Transverse colon (tissue), 4 donors: ENCODE results near the gene DRGX. TPM values are rescaled to one million over a fixed set of nuclear protein-coding genes. Genes with fewer than 3 reads are reported as not detected.

ENCODE experiments used
- DNase-seq: peaks from one replicate; pipeline ENCODE4 v3.0.0-alpha.2; 2019
- H3K27ac ChIP-seq, 4 donors: fragments of 200-600 bp; sonication (generic); 2 replicates each; pipeline ENCODE4 v1.5.1; 2016 to 2018; ENCODE audit warnings: inconsistent platforms in 4 of 4
- H3K27me3 ChIP-seq: fragments of 200-600 bp; sonication (generic); 2 replicates; pipeline ENCODE4 v1.5.1; 2017; ENCODE audit warnings: inconsistent platforms
- H3K36me3 ChIP-seq, 4 donors: fragments of 200-600 bp; sonication (generic); 2 replicates each; pipeline ENCODE4 v1.5.1; 2017 to 2019; ENCODE audit warnings: inconsistent platforms in 4 of 4
- H3K4me1 ChIP-seq, 4 donors: fragments of 200-600 bp; sonication (generic); 2 replicates each; pipeline ENCODE4 v1.5.1; 2017 to 2020; ENCODE audit warnings: inconsistent platforms in 4 of 4
- H3K4me3 ChIP-seq, 4 donors: fragments of 200-600 bp; sonication (generic); 1 replicate in 1 of 4; 2 replicates in 3 of 4; pipeline versions ENCODE4 v1.5.1 to v1.6.1; 2017 to 2019; ENCODE audit warnings: inconsistent platforms in 4 of 4
- H3K9me3 ChIP-seq, 2 donors: fragments of 200-600 bp; sonication (generic); 2 replicates each; pipeline ENCODE4 v1.5.1; 2017 to 2019; ENCODE audit warnings: inconsistent platforms in 2 of 2
- EP300 ChIP-seq: sonication (generic); formaldehyde crosslinking; IDR thresholded peaks from one replicate; pipeline ENCODE4 v1.6.1; 2017; ENCODE audit warnings: antibody characterized with exemption, low read depth
- POLR2A ChIP-seq: fragments of 450-650 bp; IDR thresholded peaks from one replicate; pipeline ENCODE4 v1.6.1; 2016; ENCODE audit warnings: antibody characterized with exemption, mild to moderate bottlenecking, moderate library complexity
- POLR2AphosphoS5 ChIP-seq, 3 donors: sonication (generic); formaldehyde crosslinking; IDR thresholded peaks; one replicate each; pipeline ENCODE4 v1.6.1; 2016; ENCODE audit warnings: antibody characterized with exemption in 3 of 3
- WGBS, 2 donors: methylation state at CpG; one replicate each; pipeline ENCODE4 v1.1.5; 2018; ENCODE audit warnings: low coverage in 1 of 2; 5-methylcytosine and 5-hydroxymethylcytosine counted together
- in situ Hi-C, 4 donors: fragments of 200-750 bp; cut with MboI; loops; one replicate each; pipeline versions ENCODE4 v1.15.0 to v1.15.1; 2017; ENCODE audit warnings: low sequenced_read_pairs in 3 of 4, low pct_ligation_motif_present in 1 of 4, low pct_unique_long_range_greater_than_20kb in 1 of 4
- intact Hi-C: fragments of 100-400 bp; cut with DNase I; formaldehyde crosslinking; loops from one replicate; pipeline ENCODE4 v1.15.1; 2023; ENCODE audit warnings: low total_unique reads
- total RNA-seq, 4 donors: library from RNA; depleted of rRNA; stranded (reverse); fragments of >200 nt; gene quantifications; one replicate each; pipeline ENCODE4 v1.1.0, GENCODE V29; 2016
- TF ChIP-seq, protein P1 (sequence below), 5 experiments: fragments of 200-600 bp in 3 of 5; fragments of 450-650 bp in 2 of 5; sonication (generic) in 3 of 5; IDR thresholded peaks; 1 replicate in 2 of 5; 2 replicates in 3 of 5; pipeline ENCODE4 v1.5.1; 2016 to 2017; ENCODE audit warnings: antibody characterized with exemption in 5 of 5, inconsistent platforms in 3 of 5, mild to moderate bottlenecking in 2 of 5, moderate library complexity in 1 of 5

Gene DRGX
- total RNA-seq, 4 donors from 2014 or later: 0.32 to 0.37 TPM; not detected in 2

DNA sequence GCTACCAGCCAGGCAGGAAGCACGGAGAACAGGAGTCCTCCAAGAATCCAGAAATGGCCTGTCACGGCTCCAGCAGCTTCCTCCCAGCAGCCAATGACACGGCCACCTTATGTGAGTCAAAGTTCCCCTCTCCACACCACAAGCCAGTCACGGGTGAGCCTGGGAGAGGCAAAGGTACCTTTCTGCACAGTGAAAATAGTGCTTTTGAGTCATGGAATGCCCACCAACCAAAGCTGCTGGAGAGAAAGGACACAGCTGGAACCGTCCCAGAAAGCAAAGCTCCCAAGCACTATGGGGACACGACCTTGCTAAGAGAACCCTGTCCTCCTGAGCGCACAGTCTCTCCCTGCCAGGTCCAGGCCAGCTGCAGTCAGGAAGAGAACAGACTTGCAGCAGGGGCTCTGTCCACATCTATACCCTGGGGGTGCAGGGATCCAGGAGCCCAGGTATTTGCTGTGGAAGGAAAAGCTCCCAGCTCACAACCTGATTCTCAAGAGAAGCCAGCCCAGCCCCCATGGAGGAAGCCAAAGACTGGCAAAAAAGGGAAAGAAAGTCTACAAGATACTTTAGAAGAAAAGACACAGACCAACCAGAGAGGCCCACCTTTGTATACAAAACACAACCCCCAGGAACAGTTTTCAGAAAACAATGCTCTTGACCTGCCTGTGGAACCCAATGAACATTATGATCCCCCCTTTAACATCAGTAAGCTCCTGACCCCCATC is 72.6 kb downstream of the DRGX start:
- TF ChIP-seq POLR2AphosphoS5 (IDR thresholded peaks at IDR 0.05): no peak
- no peak for TF ChIP-seq EP300
- TF ChIP-seq, protein P1, sequence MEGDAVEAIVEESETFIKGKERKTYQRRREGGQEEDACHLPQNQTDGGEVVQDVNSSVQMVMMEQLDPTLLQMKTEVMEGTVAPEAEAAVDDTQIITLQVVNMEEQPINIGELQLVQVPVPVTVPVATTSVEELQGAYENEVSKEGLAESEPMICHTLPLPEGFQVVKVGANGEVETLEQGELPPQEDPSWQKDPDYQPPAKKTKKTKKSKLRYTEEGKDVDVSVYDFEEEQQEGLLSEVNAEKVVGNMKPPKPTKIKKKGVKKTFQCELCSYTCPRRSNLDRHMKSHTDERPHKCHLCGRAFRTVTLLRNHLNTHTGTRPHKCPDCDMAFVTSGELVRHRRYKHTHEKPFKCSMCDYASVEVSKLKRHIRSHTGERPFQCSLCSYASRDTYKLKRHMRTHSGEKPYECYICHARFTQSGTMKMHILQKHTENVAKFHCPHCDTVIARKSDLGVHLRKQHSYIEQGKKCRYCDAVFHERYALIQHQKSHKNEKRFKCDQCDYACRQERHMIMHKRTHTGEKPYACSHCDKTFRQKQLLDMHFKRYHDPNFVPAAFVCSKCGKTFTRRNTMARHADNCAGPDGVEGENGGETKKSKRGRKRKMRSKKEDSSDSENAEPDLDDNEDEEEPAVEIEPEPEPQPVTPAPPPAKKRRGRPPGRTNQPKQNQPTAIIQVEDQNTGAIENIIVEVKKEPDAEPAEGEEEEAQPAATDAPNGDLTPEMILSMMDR (IDR thresholded peaks at IDR 0.05): no peak
- no peak for TF ChIP-seq POLR2A
- Histone ChIP-seq H3K4me3 (no peak overlapping the region), H3K36me3 (no peaks in the 10 kb centered on the region), H3K27me3 (no peaks in the 10 kb centered on the region), H3K9me3 (no peaks in the 10 kb centered on the region), H3K27ac (no peak overlapping the region), H3K4me1 (no peaks in the 10 kb centered on the region)
- in situ Hi-C loops (no loop called here), intact Hi-C loops (no loop called here)
- DNase-seq: no peak
- WGBS, 2 donors: 67% methylated on average over 7 of the region's 7 CpGs; no CpG with 5 or more reads in 1 of the 2 donors

DNA sequence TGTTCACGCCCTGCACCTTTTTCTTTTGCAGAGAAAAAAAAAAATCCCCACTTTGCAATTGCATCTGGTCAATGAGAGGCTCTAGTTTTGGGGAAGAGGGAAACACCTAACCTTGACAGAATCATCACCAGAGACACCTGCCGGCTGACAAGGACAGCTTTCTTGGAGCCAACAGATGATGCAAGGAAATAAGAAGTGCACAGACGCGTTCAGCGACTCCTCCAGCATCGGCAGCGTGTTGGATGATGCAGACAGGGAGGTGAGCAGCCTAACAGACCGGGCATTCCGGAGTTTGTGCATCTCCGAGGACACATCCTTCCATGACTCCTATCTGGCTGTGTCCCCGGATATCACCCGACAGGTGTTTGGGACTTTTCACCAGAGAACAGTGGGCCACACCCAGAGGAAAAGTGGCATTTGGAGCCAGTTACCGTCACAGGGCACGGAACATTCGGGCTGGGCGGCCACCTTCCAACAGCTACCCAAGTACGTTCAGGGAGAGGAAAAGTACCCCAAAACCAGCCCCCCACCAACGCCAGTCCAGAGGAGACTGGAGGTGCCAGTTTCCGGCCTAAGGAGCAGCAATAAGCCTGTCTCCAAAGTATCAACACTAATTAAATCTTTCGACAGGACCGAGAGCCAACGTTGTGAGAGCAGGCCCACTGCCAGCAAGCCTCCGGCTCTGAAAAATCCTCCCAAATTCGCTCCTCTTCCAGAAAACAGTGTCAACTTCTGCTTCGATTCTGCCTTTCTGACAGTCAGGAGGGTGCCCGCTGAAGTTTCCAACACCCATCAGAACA is 73.3 kb downstream of the DRGX start:
- no peak overlapping the region for H3K4me3 ChIP-seq
- H3K36me3 ChIP-seq: no peaks in the 10 kb centered on the region
- intact Hi-C loops (no loop called here), in situ Hi-C loops (no loop called here)
- H3K27me3 ChIP-seq: no peaks in the 10 kb centered on the region
- TF ChIP-seq POLR2AphosphoS5 (IDR thresholded peaks at IDR 0.05): no peak
- no peak for TF ChIP-seq EP300
- no peak for TF ChIP-seq POLR2A
- TF ChIP-seq, protein P1 (IDR thresholded peaks at IDR 0.05): no peak
- DNase-seq: no peak
- no peaks in the 10 kb centered on the region for H3K4me1 ChIP-seq
- H3K27ac ChIP-seq: no peak overlapping the region
- H3K9me3 ChIP-seq: no peaks in the 10 kb centered on the region
- WGBS, 2 donors: 80 to 87% methylated on average over 2 to 26 of the region's 26 CpGs

DNA sequence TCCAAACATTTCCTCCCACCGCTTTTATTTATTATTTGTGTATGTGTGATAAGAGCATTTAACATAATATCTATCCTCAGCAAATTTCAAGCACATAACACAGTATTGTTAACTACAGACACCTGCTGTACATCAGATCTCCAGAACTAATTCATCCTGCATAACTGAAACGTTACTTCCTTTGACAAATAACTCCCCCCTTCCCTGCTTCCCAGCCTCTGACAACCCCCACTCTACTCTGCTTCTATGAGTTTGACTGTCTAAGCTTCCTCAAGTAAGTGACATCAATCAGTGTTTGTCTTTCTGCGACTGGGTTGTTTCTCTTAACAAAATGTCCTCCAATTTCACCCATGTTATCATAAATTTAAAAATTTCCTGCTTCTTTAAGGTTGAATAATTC is 74.9 kb downstream of the DRGX start:
- intact Hi-C loops: no loop called here
- Histone ChIP-seq H3K9me3 (no peaks in the 10 kb centered on the region), H3K27me3 (no peaks in the 10 kb centered on the region), H3K4me3 (no peak overlapping the region), H3K36me3 (no peaks in the 10 kb centered on the region), H3K4me1 (no peaks in the 10 kb centered on the region), H3K27ac (no peak overlapping the region)
- 57% methylated on average over 3 of the region's 3 CpGs for WGBS, 2 donors
- TF ChIP-seq POLR2A (no peak), EP300 (no peak), POLR2AphosphoS5 (IDR thresholded peaks at IDR 0.05) (no peak)
- TF ChIP-seq, protein P1 (IDR thresholded peaks at IDR 0.05): no peak
- in situ Hi-C loops: no loop called here
- DNase-seq: no peak

DNA sequence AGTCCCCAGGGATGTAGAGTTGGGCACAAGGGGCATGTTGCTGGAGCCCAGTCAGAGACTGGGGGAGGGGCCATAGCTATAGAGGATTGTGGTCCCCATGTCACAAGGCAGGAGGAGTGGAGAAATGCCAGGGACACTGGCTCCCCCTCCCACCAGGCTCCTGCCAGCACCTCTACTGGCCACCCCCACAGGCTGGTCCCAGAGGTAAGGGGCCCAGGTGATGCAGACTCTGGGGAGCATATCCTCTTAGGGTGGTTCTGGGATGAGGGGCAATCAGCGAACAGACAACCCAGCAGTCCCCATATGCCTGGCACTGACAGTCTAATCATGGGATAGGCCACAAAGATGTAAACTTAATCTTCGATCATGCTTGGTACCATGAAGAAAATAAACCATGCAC is 75.7 kb downstream of the DRGX start:
- 76% methylated on average over 1 of the region's 2 CpGs; no CpG with 5 or more reads in 1 of the 2 donors for WGBS, 2 donors
- DNase-seq: no peak
- Histone ChIP-seq H3K27me3 (no peaks in the 10 kb centered on the region), H3K4me1 (no peaks in the 10 kb centered on the region), H3K27ac (no peak overlapping the region), H3K36me3 (no peaks in the 10 kb centered on the region), H3K9me3 (no peaks in the 10 kb centered on the region), H3K4me3 (no peak overlapping the region)
- intact Hi-C loops: no loop called here
- in situ Hi-C loops: no loop called here
- TF ChIP-seq POLR2AphosphoS5 (IDR thresholded peaks at IDR 0.05) (no peak), POLR2A (no peak), EP300 (no peak)
- TF ChIP-seq, protein P1 (IDR thresholded peaks at IDR 0.05): no peak
